Measurements from ENCODE around the gene MCOLN2. TPM values are rescaled to one million over a fixed set of nuclear protein-coding genes. Genes with fewer than 3 reads are reported as not detected.
"Not testable (repeated sequence)": the region's sequence is repeated elsewhere in the genome, so short reads cannot be mapped to it uniquely, and the experiment has no call there.

The MCOLN2 gene
- total RNA-seq, 2 experiments from 2014 or later, result 7.4 to 8.4 TPM

DNA sequence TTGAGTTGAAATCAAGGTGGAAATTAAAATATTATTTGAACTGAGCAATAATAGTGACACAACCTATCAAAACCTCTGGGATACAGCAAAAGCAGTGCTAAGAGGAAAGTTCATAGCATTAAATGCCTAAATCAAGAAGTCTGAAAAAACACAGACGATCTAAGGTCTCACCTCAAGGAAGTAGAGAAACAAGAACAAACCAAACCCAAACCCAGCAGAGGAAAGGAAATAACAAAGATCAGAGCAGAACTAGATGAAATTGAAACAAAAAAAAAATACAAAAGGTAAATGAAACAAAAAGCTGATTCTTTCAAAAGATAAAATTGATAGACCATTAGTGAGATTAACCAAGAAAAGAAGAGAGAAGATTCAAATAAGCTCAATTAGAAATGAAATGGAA, 8.7 kb upstream of the MCOLN2 start:
- H3K4me3 Mint-ChIP-seq; H3K4me1 Mint-ChIP-seq (ENCODE audit: low read depth); DNase-seq; intact Hi-C loops (cut with micrococcal nuclease); CTCF ChIA-PET; H3K27ac Mint-ChIP-seq; H3K27me3 Mint-ChIP-seq (ENCODE audit: low read depth): not testable (repeated sequence)
- Mint-ChIP-seq H3K36me3 (ENCODE audit: low read depth) (peaks cover 16% of the 10 kb centered on the region), H3K9me3 (peaks cover 29% of the 10 kb centered on the region)

DNA sequence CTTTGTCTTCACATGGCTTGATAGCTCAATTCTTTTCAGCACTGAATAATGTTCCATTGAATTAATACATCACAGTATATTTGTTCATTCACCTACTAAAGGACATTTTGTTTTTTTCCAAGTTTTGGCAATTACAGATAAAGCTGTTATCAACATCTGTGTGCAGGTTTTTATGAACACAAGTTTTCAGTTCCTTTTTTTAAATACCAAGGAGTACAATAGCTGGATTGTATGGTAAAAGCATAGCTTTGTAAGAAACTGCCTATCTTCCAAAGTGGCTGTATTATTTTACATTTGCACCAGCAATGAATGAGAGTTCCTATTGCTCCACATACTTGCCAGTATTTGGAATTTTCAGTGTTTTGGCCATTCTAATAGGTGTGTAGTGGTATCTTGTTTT, 4.8 kb upstream of the MCOLN2 start:
- H3K36me3 Mint-ChIP-seq (ENCODE audit: low read depth), result peaks cover 13% of the 10 kb centered on the region
- H3K27ac Mint-ChIP-seq, result no peak overlapping the region
- intact Hi-C loops (cut with micrococcal nuclease), result no loop called here
- no peak for DNase-seq
- H3K4me3 Mint-ChIP-seq, result no peak overlapping the region
- H3K9me3 Mint-ChIP-seq, result peaks cover 19% of the 10 kb centered on the region
- peaks cover 22% of the 10 kb centered on the region for H3K4me1 Mint-ChIP-seq (ENCODE audit: low read depth)
- CTCF ChIA-PET, result interaction anchor here (1.0 kb wide), 1 partner anchor 57 kb away, joined by 6 read pairs; no protein-coding TSS in a partner anchor
- peaks cover 17% of the 10 kb centered on the region for H3K27me3 Mint-ChIP-seq (ENCODE audit: low read depth)

DNA sequence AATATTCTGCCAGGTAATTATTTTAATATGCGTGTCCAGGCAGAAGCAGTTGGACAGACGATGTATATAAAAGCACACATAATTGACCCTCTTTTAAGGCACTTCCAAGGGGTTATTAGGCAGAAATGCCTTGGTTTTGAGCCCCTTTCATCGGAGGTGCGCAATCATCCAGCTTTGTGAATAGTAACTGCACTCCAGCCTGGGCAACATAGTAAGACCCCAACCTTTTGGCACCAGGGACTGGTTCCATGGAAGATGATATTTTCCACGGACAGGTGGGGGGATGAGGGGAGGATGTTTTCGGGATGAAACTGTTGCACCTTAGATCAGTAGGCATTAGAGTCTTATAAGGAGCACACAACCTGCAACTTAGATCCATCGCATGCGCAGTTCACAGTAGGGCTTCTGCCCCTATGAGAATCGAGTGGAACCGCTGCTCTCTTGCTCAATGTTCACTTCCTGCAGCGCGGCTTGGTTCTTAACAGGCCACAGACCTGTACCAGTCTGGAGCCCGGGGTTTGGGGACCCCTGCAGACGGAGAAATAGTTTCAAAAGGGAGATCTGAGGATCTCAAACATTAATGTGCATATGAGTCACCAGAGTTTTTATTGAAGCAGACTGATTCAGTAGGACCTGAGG, 1.8 kb upstream of the MCOLN2 start:
- CTCF ChIA-PET, result interaction anchor here (0.8 to 1.0 kb wide), 3 partner anchors 41 to 64 kb away, joined by 3 to 9 read pairs (median 4); no protein-coding TSS in a partner anchor
- H3K36me3 Mint-ChIP-seq (ENCODE audit: low read depth), result peaks cover 8% of the 10 kb centered on the region
- intact Hi-C loops (cut with micrococcal nuclease), result loop anchor here (1.0 to 10.0 kb wide), 6 partner anchors 50 to 851 kb away; partner anchors contain the start of genes GNG5, MCOLN3, SPATA1 and SYDE2
- peak overlapping the region; percentile 79 for H3K4me3 Mint-ChIP-seq
- peak overlapping the region; percentile 27 for H3K27ac Mint-ChIP-seq
- peaks cover 32% of the 10 kb centered on the region for H3K4me1 Mint-ChIP-seq (ENCODE audit: low read depth)
- peaks cover 4% of the 10 kb centered on the region for H3K9me3 Mint-ChIP-seq
- DNase-seq, result peak; percentile 63
- peaks cover 17% of the 10 kb centered on the region for H3K27me3 Mint-ChIP-seq (ENCODE audit: low read depth)

DNA sequence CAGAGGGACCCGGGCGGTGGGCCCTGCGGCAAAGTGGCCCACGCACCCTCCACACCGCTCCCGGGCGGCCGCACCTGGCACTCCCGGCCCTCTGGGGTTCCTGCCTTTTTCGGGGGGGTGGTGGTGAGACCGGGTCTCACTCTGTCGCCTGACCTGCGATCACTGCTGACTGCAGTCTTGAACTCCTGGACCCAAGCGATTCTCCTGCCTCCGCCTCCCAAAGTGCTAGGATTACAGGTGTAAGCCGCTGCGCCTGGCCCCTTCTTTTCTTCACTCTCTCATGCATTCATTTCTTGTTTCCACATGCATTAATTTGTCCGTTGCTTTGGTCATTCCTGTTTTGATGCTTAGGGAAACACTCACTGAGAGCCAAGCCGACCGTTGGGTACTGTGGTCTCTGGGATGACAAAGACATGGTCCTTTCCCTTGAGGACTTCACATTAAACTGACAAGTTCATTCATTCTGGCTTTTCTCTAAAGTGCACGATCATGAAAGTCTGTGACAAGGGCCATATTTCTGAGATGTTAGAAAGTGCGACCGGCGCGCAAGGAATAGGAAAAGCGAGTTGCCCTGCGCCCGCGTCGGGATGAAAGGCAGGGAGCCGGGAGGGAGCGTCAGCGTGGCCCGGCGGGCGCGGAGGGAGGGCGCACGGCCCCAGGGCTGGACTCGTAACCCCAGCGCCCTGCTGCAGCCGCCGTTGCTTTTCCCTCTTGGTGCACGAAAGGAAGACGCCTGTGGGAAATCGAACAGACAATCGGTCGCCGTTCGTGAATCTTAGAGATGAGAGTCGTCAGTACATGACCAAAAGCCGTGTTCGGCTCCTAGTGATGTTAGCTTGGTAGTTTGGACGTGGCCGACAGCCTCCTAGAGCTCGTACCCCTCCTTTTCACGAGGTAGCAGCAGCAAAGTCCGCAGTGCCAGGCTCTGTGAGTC, 1.0 kb upstream of the MCOLN2 start:
- intact Hi-C loops (cut with micrococcal nuclease), result loop anchor here (2.0 to 10.0 kb wide), 7 partner anchors 51 to 851 kb away; partner anchors contain the start of genes CCN1, GNG5, MCOLN3 and SPATA1
- H3K27ac Mint-ChIP-seq, result peak overlapping the region; percentile 42
- peaks cover 35% of the 10 kb centered on the region for H3K4me1 Mint-ChIP-seq (ENCODE audit: low read depth)

DNA sequence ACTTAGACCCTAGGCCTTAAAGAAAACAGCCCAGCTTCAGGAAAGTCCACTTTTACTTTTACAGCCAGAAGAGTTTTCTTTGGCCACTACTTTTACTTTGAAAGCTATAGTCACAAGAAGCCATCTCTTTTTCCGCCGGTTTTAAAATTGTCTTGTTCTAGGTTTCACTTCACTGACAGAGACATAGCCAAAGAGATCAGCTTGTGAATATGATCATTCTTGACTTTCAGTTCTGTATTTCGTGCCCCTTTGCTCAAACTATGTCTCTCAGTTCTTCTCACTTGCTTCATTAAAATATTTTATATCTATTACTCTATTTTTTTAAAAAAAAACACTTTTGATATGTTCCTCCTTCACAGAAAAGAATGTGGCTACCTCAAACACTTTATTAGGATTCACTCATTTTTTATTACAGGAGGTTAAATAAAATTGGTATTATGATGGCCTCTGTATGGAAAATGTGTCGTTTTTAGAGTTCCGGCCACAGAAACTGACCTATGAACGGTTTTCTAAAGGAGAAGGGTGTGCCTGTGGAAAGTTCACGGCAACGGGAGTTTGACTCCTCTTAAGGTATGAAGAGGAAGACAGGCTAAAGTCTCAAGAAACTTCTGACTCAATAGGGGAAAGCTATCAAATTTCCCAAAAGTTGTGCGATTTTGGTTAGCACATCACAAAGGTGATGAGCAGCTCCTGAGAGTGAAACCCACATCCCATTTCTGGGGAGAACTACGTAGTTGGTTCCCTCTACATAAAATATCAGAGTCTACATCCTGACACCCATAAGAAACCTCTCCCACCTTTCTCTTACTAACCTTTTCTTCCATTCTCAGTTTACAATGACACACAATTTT, 1.2 kb downstream of the MCOLN2 start:
- Mint-ChIP-seq H3K9me3 (no peaks in the 10 kb centered on the region), H3K36me3 (ENCODE audit: low read depth) (no peaks in the 10 kb centered on the region), H3K4me3 (peak overlapping the region; percentile 73), H3K27ac (peak overlapping the region; percentile 80), H3K27me3 (ENCODE audit: low read depth) (peaks cover 15% of the 10 kb centered on the region), H3K4me1 (ENCODE audit: low read depth) (peaks cover 46% of the 10 kb centered on the region)
- intact Hi-C loops (cut with micrococcal nuclease), result loop anchor here (1.0 to 10.0 kb wide), 10 partner anchors 7 to 848 kb away; partner anchors contain the start of genes C1orf52, CCN1, GNG5 and SPATA1
- DNase-seq, result peak; percentile 33
- CTCF ChIA-PET, result interaction anchor here (1.4 to 3.1 kb wide), 3 partner anchors 32 to 143 kb away, joined by 3 to 24 read pairs (median 6); no protein-coding TSS in a partner anchor

More for the DNA sequence above, 1.0 kb upstream of the MCOLN2 start:
- no peaks in the 10 kb centered on the region for H3K9me3 Mint-ChIP-seq
- CTCF ChIA-PET, result interaction anchor here (0.8 to 1.0 kb wide), 3 partner anchors 40 to 63 kb away, joined by 3 to 9 read pairs (median 4); no protein-coding TSS in a partner anchor
- peak; percentile 13 for DNase-seq
- H3K27me3 Mint-ChIP-seq (ENCODE audit: low read depth), result peaks cover 17% of the 10 kb centered on the region
- peak overlapping the region; percentile 79 for H3K4me3 Mint-ChIP-seq
- H3K36me3 Mint-ChIP-seq (ENCODE audit: low read depth), result peaks cover 2% of the 10 kb centered on the region

DNA sequence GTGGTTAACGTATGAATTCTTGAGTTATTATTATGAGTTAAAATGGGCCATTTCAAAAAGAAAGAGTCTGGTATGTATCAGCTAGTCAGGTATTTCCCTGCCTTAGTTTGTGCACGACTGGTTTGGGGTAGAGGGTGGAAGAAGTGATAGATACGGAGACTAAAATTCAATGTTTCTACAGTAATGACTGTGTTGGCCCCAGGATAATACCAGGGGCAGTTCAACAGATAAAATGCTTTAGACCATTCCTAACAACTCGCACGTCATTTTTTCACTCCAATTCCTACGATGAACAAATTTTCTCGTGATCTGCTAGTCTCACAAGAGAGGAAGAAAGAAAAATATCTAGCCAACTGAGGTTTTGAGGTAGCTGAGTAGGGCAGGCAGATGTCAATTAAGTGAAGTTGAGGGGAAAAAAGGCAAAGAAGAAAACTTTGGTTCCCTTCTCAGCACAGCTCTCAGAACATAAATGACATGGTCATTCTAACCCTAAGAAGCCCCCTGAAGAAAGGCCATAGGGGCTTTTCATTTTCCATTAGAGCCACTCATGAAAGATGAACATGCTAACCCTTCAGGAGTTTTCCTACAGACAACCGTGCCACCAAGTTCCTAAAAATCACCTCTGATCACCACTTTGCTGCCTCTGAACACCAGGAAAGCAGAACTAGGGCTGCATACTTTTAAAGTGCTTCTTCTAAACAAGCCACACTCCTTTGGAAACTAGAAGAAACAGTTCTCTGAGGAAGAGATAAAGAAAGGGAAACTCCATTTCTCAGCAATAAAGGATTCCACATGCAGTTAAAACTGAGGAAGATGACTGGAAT, 5.6 kb downstream of the MCOLN2 start:
- Mint-ChIP-seq H3K4me1 (ENCODE audit: low read depth) (peaks cover 34% of the 10 kb centered on the region), H3K4me3 (no peak overlapping the region), H3K36me3 (ENCODE audit: low read depth) (no peaks in the 10 kb centered on the region), H3K27ac (no peak overlapping the region), H3K27me3 (ENCODE audit: low read depth) (no peaks in the 10 kb centered on the region), H3K9me3 (no peaks in the 10 kb centered on the region)
- CTCF ChIA-PET, result no interaction called here
- intact Hi-C loops (cut with micrococcal nuclease), result loop anchor here (10.0 kb wide), 1 partner anchor 487 kb away; the partner anchor contains the start of genes GNG5 and SPATA1
- no peak for DNase-seq

DNA sequence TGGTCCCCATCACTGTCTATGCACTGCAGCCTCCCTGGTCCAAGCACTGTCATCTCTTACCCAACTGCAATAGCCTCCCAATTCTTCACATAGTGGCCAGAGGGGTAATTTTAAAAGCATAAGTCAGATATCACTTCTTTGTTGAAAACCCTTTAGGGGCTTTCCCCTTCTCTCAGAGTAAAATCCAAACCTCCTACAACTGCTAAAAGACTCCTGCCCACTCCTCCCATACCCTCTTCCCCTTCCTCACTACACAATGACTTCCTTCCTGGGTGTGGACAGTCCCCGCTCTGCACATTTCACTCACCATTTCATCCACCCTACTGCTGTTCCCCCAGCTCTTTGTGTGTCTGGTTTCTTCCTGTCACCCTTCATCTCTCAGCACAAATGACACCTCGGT, 8.3 kb downstream of the MCOLN2 start:
- DNase-seq, result peak; percentile 45
- H3K27me3 Mint-ChIP-seq (ENCODE audit: low read depth), result peaks cover 8% of the 10 kb centered on the region
- peaks cover 21% of the 10 kb centered on the region for H3K4me1 Mint-ChIP-seq (ENCODE audit: low read depth)
- intact Hi-C loops (cut with micrococcal nuclease), result loop anchor here (1.0 kb wide), 1 partner anchor 8 kb away; no protein-coding TSS in a partner anchor
- no peak overlapping the region for H3K27ac Mint-ChIP-seq
- H3K36me3 Mint-ChIP-seq (ENCODE audit: low read depth), result peaks cover 5% of the 10 kb centered on the region
- CTCF ChIA-PET, result no interaction called here
- H3K9me3 Mint-ChIP-seq, result no peaks in the 10 kb centered on the region
- H3K4me3 Mint-ChIP-seq, result no peak overlapping the region

DNA sequence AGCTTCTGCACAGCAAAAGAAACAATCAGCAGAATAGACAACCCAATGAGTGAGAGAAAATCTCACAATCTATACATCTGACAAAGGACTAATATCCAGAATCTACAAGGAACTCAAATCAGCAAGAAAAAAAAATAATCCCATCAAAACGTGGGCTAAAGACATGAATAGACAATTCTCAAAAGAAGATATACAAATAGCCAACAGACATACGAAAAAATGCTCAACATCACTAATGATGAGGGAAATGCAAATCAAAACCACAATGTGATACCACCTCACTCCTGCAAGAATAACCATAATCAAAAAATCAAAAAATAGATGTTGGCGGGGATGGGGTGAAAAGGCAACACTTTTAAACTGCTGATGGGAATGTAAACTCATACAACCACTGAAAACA, 10.4 kb downstream of the MCOLN2 start:
- DNase-seq; H3K36me3 Mint-ChIP-seq (ENCODE audit: low read depth); intact Hi-C loops (cut with micrococcal nuclease); H3K9me3 Mint-ChIP-seq; H3K27me3 Mint-ChIP-seq (ENCODE audit: low read depth); CTCF ChIA-PET; H3K27ac Mint-ChIP-seq; H3K4me3 Mint-ChIP-seq: not testable (repeated sequence)
- H3K4me1 Mint-ChIP-seq (ENCODE audit: low read depth), result peaks cover 12% of the 10 kb centered on the region

DNA sequence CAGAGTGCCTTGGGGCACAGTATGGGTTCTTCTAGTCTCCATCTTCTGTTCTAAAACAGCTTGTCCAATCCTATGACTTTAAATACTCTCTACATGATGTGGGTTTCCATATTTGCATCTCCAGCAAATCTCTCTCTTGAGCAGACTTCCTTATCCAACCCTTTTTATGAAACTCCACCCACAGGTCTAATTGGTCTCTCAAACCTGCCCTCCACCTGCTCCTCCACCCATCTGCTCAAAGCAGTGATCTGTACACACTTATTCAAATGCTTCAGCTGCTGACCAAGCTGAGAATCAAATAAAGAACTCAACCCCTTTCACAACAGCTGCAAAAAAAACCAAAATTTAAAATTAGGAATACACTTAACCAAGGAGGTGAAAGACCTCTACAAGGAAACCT, 11.5 kb downstream of the MCOLN2 start:
- intact Hi-C loops (cut with micrococcal nuclease), result no loop called here
- Mint-ChIP-seq H3K27ac (no peak overlapping the region), H3K4me1 (ENCODE audit: low read depth) (peaks cover 8% of the 10 kb centered on the region), H3K9me3 (no peaks in the 10 kb centered on the region), H3K4me3 (no peak overlapping the region), H3K27me3 (ENCODE audit: low read depth) (peaks cover 11% of the 10 kb centered on the region), H3K36me3 (ENCODE audit: low read depth) (peaks cover 5% of the 10 kb centered on the region)
- CTCF ChIA-PET, result interaction anchor here (0.6 to 1.6 kb wide), 2 partner anchors 40 to 282 kb away, joined by 3 to 5 read pairs; no protein-coding TSS in a partner anchor
- DNase-seq, result no peak

DNA sequence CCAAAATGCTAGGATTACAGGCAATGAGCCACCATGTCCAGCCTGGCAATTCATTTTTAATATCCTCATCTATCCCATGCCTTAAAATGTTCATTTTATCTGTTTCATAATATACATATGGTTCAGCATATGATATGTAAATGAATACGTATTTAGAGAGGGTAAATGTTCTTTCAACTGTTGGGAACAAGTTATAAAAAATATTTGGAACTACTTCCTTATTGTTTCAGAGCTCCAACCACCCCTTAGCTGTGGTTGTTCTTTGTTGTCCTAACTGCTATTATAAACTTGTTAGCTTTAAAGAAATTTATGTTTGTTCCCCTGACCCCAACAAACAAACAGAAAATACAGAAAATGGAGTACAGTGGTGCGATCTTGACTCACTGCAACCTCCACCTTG, 14.5 kb downstream of the MCOLN2 start:
- no peaks in the 10 kb centered on the region for H3K9me3 Mint-ChIP-seq
- CTCF ChIA-PET, result interaction anchor here (0.6 to 1.2 kb wide), 3 partner anchors 34 to 276 kb away, joined by 3 read pairs; no protein-coding TSS in a partner anchor
- H3K27me3 Mint-ChIP-seq (ENCODE audit: low read depth), result peaks cover 11% of the 10 kb centered on the region
- no peak overlapping the region for H3K27ac Mint-ChIP-seq
- no peak for DNase-seq
- H3K4me3 Mint-ChIP-seq, result no peak overlapping the region
- no peaks in the 10 kb centered on the region for H3K4me1 Mint-ChIP-seq (ENCODE audit: low read depth)
- peaks cover 5% of the 10 kb centered on the region for H3K36me3 Mint-ChIP-seq (ENCODE audit: low read depth)
- intact Hi-C loops (cut with micrococcal nuclease), result no loop called here

DNA sequence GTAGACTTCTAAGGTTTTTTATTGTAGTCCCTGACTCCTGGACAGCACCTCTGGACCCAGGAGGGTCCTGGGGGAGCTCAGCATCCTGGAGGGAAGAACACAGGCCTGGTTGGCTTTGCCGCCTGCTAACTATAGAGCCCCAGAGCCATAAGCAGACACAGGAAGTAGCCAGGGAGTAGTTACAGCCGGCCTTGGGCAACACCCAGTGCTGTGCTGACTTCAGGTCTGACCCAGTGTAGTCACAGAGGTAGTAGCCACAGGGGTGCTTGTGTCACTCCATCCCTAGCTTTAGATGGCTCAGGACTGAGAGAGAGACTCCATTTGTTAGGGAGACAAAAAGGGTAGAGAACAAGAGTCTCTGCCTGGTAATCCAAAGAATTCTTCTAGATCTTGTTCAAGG, 21.9 kb downstream of the MCOLN2 start:
- Mint-ChIP-seq H3K36me3 (ENCODE audit: low read depth) (no peaks in the 10 kb centered on the region), H3K27ac (no peak overlapping the region), H3K4me1 (ENCODE audit: low read depth) (peaks cover 13% of the 10 kb centered on the region), H3K9me3 (no peaks in the 10 kb centered on the region), H3K4me3 (no peak overlapping the region), H3K27me3 (ENCODE audit: low read depth) (peaks cover 2% of the 10 kb centered on the region)
- CTCF ChIA-PET, result no interaction called here
- DNase-seq, result no peak
- intact Hi-C loops (cut with micrococcal nuclease), result no loop called here
